ENCODE measurements around the gene OR10X1. TPM values are rescaled to one million over a fixed set of nuclear protein-coding genes. Genes with fewer than 3 reads are reported as not detected.

The OR10X1 gene
- total RNA-seq, 1 donor from 2014 or later: not detected

Other genes starting within 250 kb of the OR10X1 start
- not detected in 2 replicates for gene CD1B, start 248.4 kb downstream of the OR10X1 start, total RNA-seq
- gene CD1E, start 226.0 kb downstream of the OR10X1 start, total RNA-seq: not detected in 2 replicates
- not detected in 2 replicates for gene OR10T2, start 180.4 kb downstream of the OR10X1 start, total RNA-seq
- not detected in 2 replicates for gene OR10K2, start 153.7 kb downstream of the OR10X1 start, total RNA-seq
- gene OR10K1, start 118.1 kb downstream of the OR10X1 start, total RNA-seq: not detected in 2 replicates
- not detected in 2 replicates for gene OR10R2, start 107.7 kb downstream of the OR10X1 start, total RNA-seq
- not detected in 2 replicates for gene OR6Y1, start 25.5 kb downstream of the OR10X1 start, total RNA-seq
- not detected in 2 replicates for gene OR6P1, start 9.3 kb downstream of the OR10X1 start, total RNA-seq
- gene OR10Z1, start 25.4 kb upstream of the OR10X1 start, total RNA-seq: not detected in 2 replicates
- gene SPTA1, start 106.8 kb upstream of the OR10X1 start, total RNA-seq: 1.3 and 2.0 TPM in 2 replicates
- not detected in 2 replicates for gene OR6K2, start 120.8 kb upstream of the OR10X1 start, total RNA-seq
- not detected in 2 replicates for gene OR6K3, start 140.8 kb upstream of the OR10X1 start, total RNA-seq
- gene OR6K6, start 174.8 kb upstream of the OR10X1 start, total RNA-seq: not detected in 2 replicates
- gene OR6N1, start 192.3 kb upstream of the OR10X1 start, total RNA-seq: not detected in 2 replicates
- not detected in 2 replicates for gene OR6N2, start 201.3 kb upstream of the OR10X1 start, total RNA-seq

Measured in dermis microvascular lymphatic vessel endothelial cell (primary cell).